HG03460 (cell line): Measurements from ENCODE around the gene APOL2.
"Not testable (repeated sequence)": the region's sequence is repeated elsewhere in the genome, so short reads cannot be mapped to it uniquely, and the experiment has no call there.

Experiments
- ATAC-seq: cut with Tn5 transposase; IDR thresholded peaks from one replicate; pipeline ENCODE4 v1.9.1; 2021; ENCODE audit not compliant: unreplicated experiment

Gene APOL2

DNA sequence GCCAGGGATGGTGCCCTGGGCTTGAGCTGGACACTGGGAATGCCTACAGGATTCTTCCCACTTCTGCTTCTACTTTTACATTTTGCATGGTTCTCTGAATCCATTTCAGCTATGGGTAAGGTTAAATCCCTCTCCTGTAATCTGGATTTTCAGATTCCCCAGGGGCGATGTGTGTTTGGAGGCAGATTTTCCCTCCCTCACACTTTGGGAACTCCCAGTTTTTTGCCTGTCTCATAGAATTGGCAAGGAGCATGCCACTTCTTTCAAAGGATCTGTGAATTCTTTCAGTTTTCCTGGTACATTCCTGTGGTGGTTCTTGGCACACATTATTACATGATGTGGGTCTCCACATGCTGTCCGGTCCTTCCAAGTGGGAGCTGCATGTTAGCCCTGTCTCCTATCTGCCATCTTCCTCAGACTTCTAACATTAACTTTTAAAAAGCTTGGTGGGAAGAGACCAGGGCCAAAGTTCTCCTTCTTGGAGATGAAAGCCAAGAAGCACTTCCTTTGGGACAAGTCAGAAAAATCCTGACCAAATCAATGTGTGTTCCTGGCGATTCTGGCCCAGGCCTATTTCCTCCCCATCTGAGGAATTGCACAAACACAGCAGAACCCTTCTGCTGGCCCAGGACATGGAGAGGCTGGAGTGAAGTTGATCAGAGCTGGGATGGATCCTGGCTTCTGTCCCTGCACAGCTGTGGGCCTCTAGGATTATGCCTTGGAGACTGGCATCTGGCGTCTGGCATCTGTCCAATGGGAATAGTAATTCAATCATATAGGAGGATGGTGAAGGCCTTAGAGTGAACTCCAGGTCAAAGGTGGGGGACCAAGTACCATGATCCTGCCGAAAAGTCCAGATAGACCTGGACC, 5.4 kb upstream of the APOL2 start:
- ATAC-seq: no peak

DNA sequence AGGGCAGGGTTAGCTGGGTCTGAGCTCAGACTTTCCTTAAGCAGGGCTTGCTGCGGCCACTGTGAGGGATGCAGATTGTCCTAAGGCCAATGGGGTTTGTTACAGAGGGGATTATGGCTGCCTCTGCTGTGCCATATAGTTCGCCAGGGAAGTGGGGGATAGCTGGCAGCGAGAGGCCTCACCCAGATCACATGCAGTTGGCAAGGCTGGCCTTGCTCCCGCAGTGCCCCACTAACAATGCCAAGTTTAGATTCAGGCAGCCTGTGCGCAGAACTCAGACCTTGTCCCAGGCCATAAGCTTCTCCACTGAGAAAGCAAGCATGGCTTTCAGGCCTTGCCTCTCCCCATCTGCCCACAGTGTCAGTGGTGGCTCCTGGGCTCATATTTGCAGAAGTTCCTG, 4.7 kb upstream of the APOL2 start:
- ATAC-seq: no peak

DNA sequence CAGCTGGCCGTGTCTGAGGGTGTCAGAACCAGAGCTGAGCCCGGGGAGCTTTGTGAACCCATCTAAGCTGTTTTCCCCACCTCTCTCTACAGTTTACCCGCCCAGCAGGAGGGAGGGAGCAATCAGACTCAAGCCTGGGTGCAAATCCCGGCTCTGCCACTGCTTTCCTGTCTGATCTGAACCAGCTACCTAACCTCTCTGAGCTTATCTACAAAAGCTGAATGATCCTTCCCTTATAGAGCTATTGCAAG, 252 bp downstream of the APOL2 start:
- no peak for ATAC-seq

DNA sequence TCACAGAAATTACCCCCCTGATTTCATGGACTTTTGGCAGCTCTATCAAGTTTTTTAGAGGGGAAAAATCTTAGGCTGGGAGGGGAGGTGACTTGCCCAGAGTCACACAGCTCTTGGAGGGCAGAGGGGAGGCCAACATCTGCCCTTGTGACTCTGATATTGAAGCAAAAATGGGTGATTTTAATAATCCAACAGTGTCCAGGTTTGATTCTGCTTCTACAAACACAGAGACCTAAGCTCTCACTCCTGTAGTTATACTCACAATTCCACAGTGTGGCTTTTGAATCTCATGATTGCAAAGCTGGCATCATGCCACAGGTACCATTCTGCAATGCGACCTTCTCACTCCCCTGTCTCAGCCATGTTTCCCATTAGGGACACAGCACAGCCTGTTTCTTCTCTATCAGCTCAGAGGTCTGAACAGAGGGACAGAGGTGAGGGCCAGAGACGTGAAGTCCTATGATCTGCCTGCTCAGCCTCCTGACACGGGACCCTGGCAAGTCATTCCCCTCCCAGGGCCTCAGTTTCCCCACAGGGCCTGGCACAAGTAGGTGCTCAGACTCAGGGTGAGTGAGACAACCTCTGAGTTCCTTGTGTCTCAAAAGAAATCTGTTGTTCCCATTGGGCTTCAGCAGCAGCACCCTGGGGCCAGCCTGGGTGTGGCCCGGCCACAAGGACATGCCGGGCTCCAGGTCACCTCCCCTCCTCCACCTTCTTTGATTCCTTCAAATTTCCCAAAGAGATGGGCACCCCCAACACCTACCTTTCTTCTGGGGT, 766 bp downstream of the APOL2 start:
- ATAC-seq: no peak

DNA sequence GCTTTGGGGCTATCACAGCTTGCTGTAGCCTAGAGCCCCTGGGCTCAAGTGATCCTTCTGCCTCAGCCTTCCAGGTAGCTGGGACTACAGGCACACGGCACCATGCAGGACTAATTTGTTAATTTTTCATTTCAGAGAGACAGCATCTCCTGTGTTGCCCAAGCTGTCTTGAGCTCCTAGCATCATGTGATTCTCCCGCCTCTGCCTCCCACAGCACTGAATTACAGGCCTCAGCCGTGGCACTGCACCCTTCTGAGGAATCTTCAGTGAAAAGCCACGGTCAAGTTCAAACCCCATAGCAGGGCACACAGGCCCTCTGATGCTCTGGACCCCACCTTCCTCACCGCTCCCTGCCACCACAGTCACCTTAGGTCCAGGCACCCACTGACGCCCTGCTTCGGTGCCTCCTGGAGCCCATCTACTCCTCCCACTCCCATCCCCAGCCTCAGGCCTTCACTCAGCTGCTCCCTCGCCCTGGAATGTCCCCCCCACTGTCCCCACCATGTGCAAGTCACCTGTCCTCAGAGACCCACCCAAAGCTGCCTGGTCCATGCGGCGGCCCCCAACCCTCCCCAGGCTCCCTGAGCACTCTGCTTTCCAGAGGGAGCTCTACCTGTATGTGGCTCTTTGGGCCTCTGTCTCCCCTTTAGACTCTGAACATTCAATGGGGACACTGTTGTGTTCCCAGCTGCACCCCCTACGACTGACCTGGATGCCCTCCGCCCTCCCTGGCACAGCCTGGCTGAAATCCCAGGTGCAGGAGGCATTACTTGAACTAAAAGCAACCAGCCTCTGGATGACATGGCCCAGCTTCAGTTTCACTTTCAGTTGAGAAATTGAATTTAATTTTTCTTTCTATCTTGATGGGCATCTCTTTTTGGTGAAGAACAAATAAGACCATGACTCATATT, 1.6 kb downstream of the APOL2 start:
- no peak for ATAC-seq

- ATAC-seq: no peak
Observed at GRCh38 chr22:36236388-36237319, 2.7 kb downstream of the APOL2 start.

DNA sequence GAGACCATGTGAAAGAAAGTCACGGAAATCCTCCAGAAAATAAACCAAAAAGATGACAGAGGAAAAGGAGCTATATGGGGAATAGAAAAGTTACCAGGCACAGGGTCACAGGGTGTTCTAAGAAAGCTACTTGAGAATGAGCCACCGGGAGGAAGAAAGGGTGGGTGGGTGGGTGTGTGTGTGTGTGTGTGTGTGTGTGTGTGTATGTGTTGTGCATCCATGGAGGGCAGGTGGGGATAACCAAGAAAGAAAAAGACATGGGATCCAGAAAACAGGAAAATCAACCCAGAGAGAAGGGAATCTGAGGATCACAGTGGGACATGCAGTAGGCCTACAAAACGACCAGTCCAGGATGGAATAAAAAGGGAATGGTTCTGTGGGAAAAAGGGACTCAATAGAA, 3.7 kb downstream of the APOL2 start:
- no peak for ATAC-seq

DNA sequence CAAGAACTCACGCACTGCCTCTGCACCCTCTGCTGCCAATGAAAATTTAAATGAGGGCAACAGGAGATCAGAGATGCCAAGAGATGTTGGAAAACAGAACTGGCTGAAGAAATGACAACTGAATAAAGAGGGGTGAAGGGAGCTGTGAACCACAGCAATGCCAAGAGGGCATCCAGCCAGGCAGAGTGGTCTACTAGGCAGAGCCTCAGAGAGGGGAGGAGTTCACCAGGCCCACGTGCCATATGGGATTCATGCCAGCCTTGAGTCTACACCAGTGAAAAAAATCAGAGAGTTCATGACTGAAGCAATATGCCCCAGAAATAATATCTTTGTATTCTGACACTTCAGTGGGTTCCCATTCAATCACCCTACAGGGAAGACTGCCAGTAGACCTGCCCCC, 4.4 kb downstream of the APOL2 start:
- no peak for ATAC-seq

GRCh38 chr22:36234213-36234612, 5.1 kb downstream of the APOL2 start:
- ATAC-seq: no peak

DNA sequence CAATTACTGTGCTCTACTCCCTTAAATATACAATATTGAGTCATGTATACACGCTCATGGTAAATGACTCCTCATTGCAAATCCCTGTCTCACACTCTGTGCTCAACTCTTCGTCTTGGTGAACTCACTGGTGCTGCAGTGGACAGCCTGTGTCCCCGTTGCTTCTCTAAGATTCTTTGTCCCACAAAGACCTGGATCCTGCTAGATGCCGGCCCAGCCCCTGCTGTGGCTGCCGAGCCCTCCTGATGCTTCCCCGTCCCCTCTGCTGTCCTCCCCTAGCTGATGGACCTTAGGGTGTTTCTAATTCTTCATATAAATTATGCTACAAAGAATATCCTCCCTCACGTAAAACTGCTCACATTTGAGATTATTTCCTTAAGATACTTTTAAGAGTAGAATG, 5.5 kb downstream of the APOL2 start:
- ATAC-seq: no peak

GRCh38 chr22:36232715-36233401, 6.5 kb downstream of the APOL2 start:
- ATAC-seq: no peak

DNA sequence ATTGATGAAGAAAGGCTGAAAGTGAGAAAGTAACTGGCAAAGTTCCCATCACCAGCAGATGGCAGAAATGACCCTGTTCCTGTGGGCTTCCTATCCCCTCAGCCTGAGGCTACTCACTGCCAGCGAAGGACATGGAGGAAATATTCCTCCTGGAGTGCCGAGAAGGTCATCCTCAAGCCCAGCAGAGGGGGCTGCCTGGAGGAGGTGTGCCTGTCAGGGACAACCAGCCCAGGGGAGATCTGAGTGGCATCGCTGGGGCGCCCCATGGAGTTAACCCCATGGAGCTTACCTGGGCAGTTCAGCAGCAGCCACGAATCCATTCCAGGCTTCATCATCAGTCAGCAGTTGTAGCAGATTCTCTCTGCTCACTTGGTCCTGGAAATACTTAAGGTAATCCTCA, 8.3 kb downstream of the APOL2 start:
- ATAC-seq: not testable (repeated sequence)

- not testable (repeated sequence) for ATAC-seq
Observed at GRCh38 chr22:36229649-36230048, 9.7 kb downstream of the APOL2 start.

GRCh38 chr22:36228944-36229343, 10.4 kb downstream of the APOL2 start:
- ATAC-seq: no peak

DNA sequence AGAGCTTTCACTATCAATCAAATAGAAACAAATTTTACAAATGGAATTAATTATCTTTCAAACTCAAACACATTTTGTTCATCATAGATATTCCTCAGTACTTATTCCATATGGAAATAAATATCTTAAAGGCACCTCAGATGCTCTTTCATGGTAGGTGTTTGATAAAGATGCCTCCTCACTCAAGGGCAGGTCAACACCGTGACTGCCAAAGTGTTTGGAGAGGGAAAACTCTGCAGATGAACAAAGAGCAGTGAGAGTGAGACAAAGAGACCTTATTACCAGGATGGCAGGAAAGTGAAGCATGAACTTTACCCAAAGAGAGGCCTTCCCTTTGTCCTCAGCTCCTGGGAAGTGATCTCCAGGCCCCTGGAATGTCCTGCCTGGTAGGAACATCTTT, 11.0 kb downstream of the APOL2 start:
- ATAC-seq: not testable (repeated sequence)

DNA sequence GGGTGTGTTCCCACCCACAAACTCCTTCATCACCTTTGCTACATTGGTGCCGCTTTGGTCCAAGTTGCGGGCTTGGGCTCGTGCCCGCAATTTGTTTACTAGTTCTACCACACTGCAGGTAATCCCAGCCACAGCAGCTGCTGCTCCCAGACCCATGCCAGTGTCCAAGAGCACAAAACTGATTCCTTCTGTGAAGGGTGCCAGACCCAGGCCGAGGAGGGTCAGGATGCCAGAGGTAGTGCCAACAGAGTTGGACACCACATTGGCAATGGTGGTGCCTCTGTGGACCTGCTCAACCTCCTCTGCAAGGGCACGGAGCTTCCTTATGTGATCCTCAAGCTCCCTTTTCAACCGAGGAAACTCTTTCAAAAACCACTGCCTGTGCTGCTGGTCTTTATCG, 11.5 kb downstream of the APOL2 start:
- ATAC-seq: no peak

- ATAC-seq: no peak
Observed at GRCh38 chr22:36227396-36227795, 11.9 kb downstream of the APOL2 start.

DNA sequence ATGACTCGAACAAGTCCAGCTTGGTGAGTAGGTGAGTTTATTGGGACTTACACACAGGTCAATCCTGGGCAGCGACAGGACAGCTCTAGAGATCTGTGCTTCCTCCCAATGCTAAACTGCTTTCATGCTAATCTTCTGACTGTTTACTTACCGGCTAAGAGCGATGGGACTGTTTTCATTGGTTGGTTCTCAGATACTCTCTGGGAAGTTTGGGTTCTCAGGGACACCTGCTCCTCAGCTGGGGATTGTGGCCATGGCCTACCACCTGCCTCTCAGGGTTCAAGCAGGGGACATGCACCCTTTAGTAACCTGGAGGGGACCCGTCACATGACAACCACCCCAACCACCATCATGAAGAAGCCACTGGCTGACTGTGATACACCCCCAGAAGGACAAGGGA, 13.1 kb downstream of the APOL2 start:
- no peak for ATAC-seq

GRCh38 chr22:36225333-36225922, 13.9 kb downstream of the APOL2 start:
- no peak for ATAC-seq

- no peak for ATAC-seq
Observed at GRCh38 chr22:36224245-36224644, 15.1 kb downstream of the APOL2 start.
